Uterus (tissue), 4 donors: ENCODE data around the gene OGFR. TPM values are rescaled to one million over a fixed set of nuclear protein-coding genes. Genes with fewer than 3 reads are reported as not detected.

Experiments
- DNase-seq, 2 donors: peaks; one replicate each; pipeline ENCODE4 v3.0.0-alpha.2; 2019 to 2020
- H3K27ac ChIP-seq, 2 donors: fragments of 200-600 bp; sonication (generic); 1 replicate in 1 of 2; 2 replicates in 1 of 2; pipeline ENCODE4 v1.5.1; 2016 to 2018
- H3K27me3 ChIP-seq, 2 donors: fragments of 200-600 bp; sonication (generic); one replicate each; pipeline ENCODE4 v1.5.1; 2018 to 2019; ENCODE audit warnings: control low read depth in 1 of 2
- H3K36me3 ChIP-seq, 2 donors: fragments of 200-600 bp; sonication (generic); one replicate each; pipeline ENCODE4 v1.5.1; 2019; ENCODE audit warnings: control low read depth in 1 of 2
- H3K4me1 ChIP-seq, 2 donors: fragments of 200-600 bp; sonication (generic); one replicate each; pipeline ENCODE4 v1.5.1; 2018 to 2019; ENCODE audit warnings: control low read depth in 1 of 2
- H3K4me3 ChIP-seq, 2 donors: fragments of 200-600 bp; sonication (generic); 1 replicate in 1 of 2; 2 replicates in 1 of 2; pipeline ENCODE4 v1.5.1; 2018 to 2019; ENCODE audit warnings: mild to moderate bottlenecking in 1 of 2
- H3K9me3 ChIP-seq, 2 donors: fragments of 200-600 bp; sonication (generic); one replicate each; pipeline ENCODE4 v1.5.1; 2019; ENCODE audit warnings: control low read depth in 1 of 2
- CTCF ChIP-seq, 4 experiments: fragments of 200-600 bp in 2 of 4; fragments of 450-650 bp in 2 of 4; sonication (generic) in 2 of 4; IDR thresholded peaks; one replicate each; pipeline ENCODE4 v1.5.1; 2016 to 2019; ENCODE audit warnings: antibody characterized with exemption in 4 of 4, mild to moderate bottlenecking in 2 of 4, moderate library complexity in 1 of 4
- POLR2A ChIP-seq, 2 donors: fragments of 450-650 bp; IDR thresholded peaks; one replicate each; pipeline ENCODE4 v1.6.1; 2016; ENCODE audit warnings: antibody characterized with exemption in 2 of 2, mild to moderate bottlenecking in 1 of 2, moderate library complexity in 1 of 2
- intact Hi-C: fragments of 100-400 bp; cut with DNase I; formaldehyde crosslinking; loops from one replicate; pipeline ENCODE4 v1.15.1; 2023; ENCODE audit warnings: low total_unique reads
- total RNA-seq, 4 donors: library from RNA; depleted of rRNA in 3 of 4; stranded (reverse); fragments of >200 nt in 3 of 4; gene quantifications; one replicate each; pipeline versions ENCODE4 v1.1.0 to v1.2.4, GENCODE V29; 2014 to 2023
- donor health status: DM: yes; HTN: yes; CAD: no.

OGFR gene
- total RNA-seq, 4 donors from 2014 or later, result 16.5 to 48.7 (median 31.2) TPM

GRCh38 chr20:62805155-62805710 lies 598 bp downstream of the OGFR start:
- TF ChIP-seq POLR2A (IDR thresholded peaks at IDR 0.05) (no peak), CTCF (IDR thresholded peaks at IDR 0.05) (peak in 1 of 4 experiments; percentile 1)
- Histone ChIP-seq H3K27ac (peak overlapping the region; percentile 87 to 94), H3K9me3 (no peaks in the 10 kb centered on the region), H3K4me3 (peak overlapping the region; percentile 57 to 95), H3K4me1 (peaks cover 0 to 25% of the 10 kb centered on the region in 2 donors), H3K36me3 (no peaks in the 10 kb centered on the region), H3K27me3 (no peaks in the 10 kb centered on the region)
- intact Hi-C loops, result loop anchor here (10.0 kb wide), 1 partner anchor 400 kb away; the partner anchor contains the start of gene CABLES2
- no peak for DNase-seq

GRCh38 chr20:62805711-62806382 lies 1.2 kb downstream of the OGFR start:
- H3K4me3 ChIP-seq, result peak overlapping the region; percentile 57 to 95
- intact Hi-C loops, result loop anchor here (10.0 kb wide), 1 partner anchor 401 kb away; the partner anchor contains the start of gene CABLES2
- peak overlapping the region; percentile 87 to 94 for H3K27ac ChIP-seq
- peaks cover 0 to 25% of the 10 kb centered on the region in 2 donors for H3K4me1 ChIP-seq
- no peak for TF ChIP-seq POLR2A (IDR thresholded peaks at IDR 0.05)
- no peak for TF ChIP-seq CTCF (IDR thresholded peaks at IDR 0.05)
- no peaks in the 10 kb centered on the region for H3K27me3 ChIP-seq
- no peaks in the 10 kb centered on the region for H3K9me3 ChIP-seq
- H3K36me3 ChIP-seq, result no peaks in the 10 kb centered on the region
- DNase-seq, result no peak

- Histone ChIP-seq H3K36me3 (no peaks in the 10 kb centered on the region), H3K4me1 (peaks cover 0 to 25% of the 10 kb centered on the region in 2 donors), H3K9me3 (no peaks in the 10 kb centered on the region), H3K27me3 (no peaks in the 10 kb centered on the region), H3K27ac (peak overlapping the region in 1 of 2 donors; percentile 87), H3K4me3 (peak overlapping the region in 1 of 2 donors; percentile 95)
- intact Hi-C loops, result loop anchor here (10.0 kb wide), 1 partner anchor 402 kb away; the partner anchor contains the start of gene CABLES2
- no peak for DNase-seq
- TF ChIP-seq CTCF (IDR thresholded peaks at IDR 0.05) (no peak), POLR2A (IDR thresholded peaks at IDR 0.05) (no peak)
Measured at GRCh38 chr20:62806383-62807050, 1.9 kb downstream of the OGFR start.

GRCh38 chr20:62807444-62808210 lies 3.0 kb downstream of the OGFR start:
- no peak overlapping the region for H3K4me3 ChIP-seq
- no peak for DNase-seq
- intact Hi-C loops, result loop anchor here (10.0 kb wide), 1 partner anchor 403 kb away; the partner anchor contains the start of gene CABLES2
- H3K36me3 ChIP-seq, result no peaks in the 10 kb centered on the region
- H3K4me1 ChIP-seq, result peaks cover 0 to 25% of the 10 kb centered on the region in 2 donors
- H3K27ac ChIP-seq, result no peak overlapping the region
- no peaks in the 10 kb centered on the region for H3K27me3 ChIP-seq
- H3K9me3 ChIP-seq, result no peaks in the 10 kb centered on the region
- TF ChIP-seq CTCF (IDR thresholded peaks at IDR 0.05), result no peak
- no peak for TF ChIP-seq POLR2A (IDR thresholded peaks at IDR 0.05)
